ENCODE measurements around the gene NOSTRIN.

- TF ChIP-seq CTCF (conservative IDR thresholded peaks at IDR 0.05) (no peak), ZFX (IDR thresholded peaks at IDR 0.05) (no peak)
Measured at GRCh38 chr2:168841445-168841844, 39.0 kb downstream of the NOSTRIN start.

Measured in C4-2B (cell line).